Measurements from ENCODE around the gene PCSK1N.

GRCh38 chrX:48791063-48791820 is 44.2 kb downstream of the PCSK1N start:
- TF ChIP-seq POLR2A (conservative IDR thresholded peaks at IDR 0.05): no peak
- no peak for TF ChIP-seq POLR2AphosphoS5 (IDR thresholded peaks at IDR 0.05; ENCODE audit: control insufficient read depth, insufficient read depth, low read depth, low read length)
- no peak for TF ChIP-seq ZNF174 (CRISPR knock-in tag; IDR thresholded peaks at IDR 0.05)
- TF ChIP-seq, protein P1, sequence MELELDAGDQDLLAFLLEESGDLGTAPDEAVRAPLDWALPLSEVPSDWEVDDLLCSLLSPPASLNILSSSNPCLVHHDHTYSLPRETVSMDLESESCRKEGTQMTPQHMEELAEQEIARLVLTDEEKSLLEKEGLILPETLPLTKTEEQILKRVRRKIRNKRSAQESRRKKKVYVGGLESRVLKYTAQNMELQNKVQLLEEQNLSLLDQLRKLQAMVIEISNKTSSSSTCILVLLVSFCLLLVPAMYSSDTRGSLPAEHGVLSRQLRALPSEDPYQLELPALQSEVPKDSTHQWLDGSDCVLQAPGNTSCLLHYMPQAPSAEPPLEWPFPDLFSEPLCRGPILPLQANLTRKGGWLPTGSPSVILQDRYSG (tag; conservative IDR thresholded peaks at IDR 0.05; ENCODE audit: low read depth): no peak
- no peak for TF ChIP-seq ELF1 (tag; IDR thresholded peaks at IDR 0.05)

Measured in K562 (cell line).